GM19372 (cell line): ENCODE data around the gene NDN.

Experiments used
- ATAC-seq: cut with Tn5 transposase; IDR thresholded peaks from one replicate; pipeline ENCODE4 v1.9.1; 2021; ENCODE audit warnings: mild to moderate bottlenecking, low read depth, moderate library complexity; ENCODE audit not compliant: unreplicated experiment

The NDN gene

GRCh38 chr15:23642413-23643044, 44.6 kb downstream of the NDN start:
- ATAC-seq = no peak
